ENCODE measurements around the gene GRAMD1A.

GRAMD1A gene

GRCh38 chr19:35062942-35063341 lies 62.8 kb downstream of the GRAMD1A start:
- no peak for TF ChIP-seq ZNF274 (IDR thresholded peaks at IDR 0.05; ENCODE audit: low read depth, low read length)

GRCh38 chr19:35063940-35064818 lies 64.1 kb downstream of the GRAMD1A start:
- no peak overlapping the region for H3K4me3 ChIP-seq (ENCODE audit: low read length)
- no peak for TF ChIP-seq ZNF274 (IDR thresholded peaks at IDR 0.05; ENCODE audit: low read depth, low read length)

More at GRCh38 chr19:35062942-35063341, 62.8 kb downstream of the GRAMD1A start:
- no peak overlapping the region for H3K4me3 ChIP-seq (ENCODE audit: low read length)

- no peak overlapping the region for H3K4me3 ChIP-seq (ENCODE audit: low read length)
- TF ChIP-seq ZNF274 (IDR thresholded peaks at IDR 0.05; ENCODE audit: low read depth, low read length), result no peak
Observed at GRCh38 chr19:35065574-35065973, 65.5 kb downstream of the GRAMD1A start.

- no peak for TF ChIP-seq ZNF274 (IDR thresholded peaks at IDR 0.05; ENCODE audit: low read depth, low read length)
- no peak overlapping the region for H3K4me3 ChIP-seq (ENCODE audit: low read length)
Observed at GRCh38 chr19:35066121-35066520, 66.0 kb downstream of the GRAMD1A start.

- TF ChIP-seq ZNF274 (IDR thresholded peaks at IDR 0.05; ENCODE audit: low read depth, low read length), result no peak
- H3K4me3 ChIP-seq (ENCODE audit: low read length), result no peak overlapping the region
Observed at GRCh38 chr19:35066691-35067563, 66.8 kb downstream of the GRAMD1A start.

- H3K4me3 ChIP-seq (ENCODE audit: low read length), result no peak overlapping the region
Observed at GRCh38 chr19:35068941-35069634, 69.0 kb downstream of the GRAMD1A start.

GRCh38 chr19:35069696-35070095 lies 69.6 kb downstream of the GRAMD1A start:
- no peak overlapping the region for H3K4me3 ChIP-seq (ENCODE audit: low read length)
- TF ChIP-seq ZNF274 (IDR thresholded peaks at IDR 0.05; ENCODE audit: low read depth, low read length), result no peak

More at GRCh38 chr19:35068941-35069634, 69.0 kb downstream of the GRAMD1A start:
- no peak for TF ChIP-seq ZNF274 (IDR thresholded peaks at IDR 0.05; ENCODE audit: low read depth, low read length)

- no peak for TF ChIP-seq ZNF274 (IDR thresholded peaks at IDR 0.05; ENCODE audit: low read depth, low read length)
- no peak overlapping the region for H3K4me3 ChIP-seq (ENCODE audit: low read length)
Observed at GRCh38 chr19:35070471-35070870, 70.3 kb downstream of the GRAMD1A start.

GRCh38 chr19:35073516-35073915 lies 73.4 kb downstream of the GRAMD1A start:
- no peak overlapping the region for H3K4me3 ChIP-seq (ENCODE audit: low read length)
- TF ChIP-seq ZNF274 (IDR thresholded peaks at IDR 0.05; ENCODE audit: low read depth, low read length), result no peak

- H3K4me3 ChIP-seq (ENCODE audit: low read length), result no peak overlapping the region
- no peak for TF ChIP-seq ZNF274 (IDR thresholded peaks at IDR 0.05; ENCODE audit: low read depth, low read length)
Observed at GRCh38 chr19:35073941-35074340, 73.8 kb downstream of the GRAMD1A start.

GRCh38 chr19:35074426-35075201 lies 74.5 kb downstream of the GRAMD1A start:
- H3K4me3 ChIP-seq (ENCODE audit: low read length), result no peak overlapping the region
- no peak for TF ChIP-seq ZNF274 (IDR thresholded peaks at IDR 0.05; ENCODE audit: low read depth, low read length)

GRCh38 chr19:35075202-35076025 lies 75.3 kb downstream of the GRAMD1A start:
- no peak for TF ChIP-seq ZNF274 (IDR thresholded peaks at IDR 0.05; ENCODE audit: low read depth, low read length)
- H3K4me3 ChIP-seq (ENCODE audit: low read length), result no peak overlapping the region

- no peak for TF ChIP-seq ZNF274 (IDR thresholded peaks at IDR 0.05; ENCODE audit: low read depth, low read length)
Observed at GRCh38 chr19:35076026-35076370, 75.9 kb downstream of the GRAMD1A start.

More at GRCh38 chr19:35076026-35076370, 75.9 kb downstream of the GRAMD1A start:
- no peak overlapping the region for H3K4me3 ChIP-seq (ENCODE audit: low read length)

Measured in GM08714 (cell line).